ENCODE measurements around the gene DUSP22.

The DUSP22 gene

DNA sequence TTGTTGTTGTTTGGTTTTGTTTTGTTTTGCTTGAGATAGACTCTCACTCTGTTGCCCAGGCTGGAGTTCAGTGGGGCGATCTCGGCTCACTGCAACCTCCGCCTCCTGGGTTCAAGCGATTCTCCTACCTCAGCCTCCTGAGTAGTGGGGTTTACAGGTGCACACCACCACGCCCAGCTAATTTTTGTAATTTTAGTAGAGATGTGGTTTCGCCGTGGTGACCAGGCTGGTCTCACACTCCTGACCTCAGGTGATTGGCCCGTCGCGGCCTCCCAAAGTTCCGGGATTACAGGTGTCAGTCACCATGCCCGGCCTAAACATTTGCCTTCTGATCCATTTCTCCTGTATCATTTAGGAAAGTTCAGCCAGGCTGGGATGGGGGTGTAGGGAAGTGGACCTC lies 17.7 kb downstream of the DUSP22 start:
- H3K27me3 ChIP-seq (replicated peaks; ENCODE audit: control insufficient read depth, insufficient read depth, low read length), result no peaks in the 10 kb centered on the region
- TF ChIP-seq, protein P1, sequence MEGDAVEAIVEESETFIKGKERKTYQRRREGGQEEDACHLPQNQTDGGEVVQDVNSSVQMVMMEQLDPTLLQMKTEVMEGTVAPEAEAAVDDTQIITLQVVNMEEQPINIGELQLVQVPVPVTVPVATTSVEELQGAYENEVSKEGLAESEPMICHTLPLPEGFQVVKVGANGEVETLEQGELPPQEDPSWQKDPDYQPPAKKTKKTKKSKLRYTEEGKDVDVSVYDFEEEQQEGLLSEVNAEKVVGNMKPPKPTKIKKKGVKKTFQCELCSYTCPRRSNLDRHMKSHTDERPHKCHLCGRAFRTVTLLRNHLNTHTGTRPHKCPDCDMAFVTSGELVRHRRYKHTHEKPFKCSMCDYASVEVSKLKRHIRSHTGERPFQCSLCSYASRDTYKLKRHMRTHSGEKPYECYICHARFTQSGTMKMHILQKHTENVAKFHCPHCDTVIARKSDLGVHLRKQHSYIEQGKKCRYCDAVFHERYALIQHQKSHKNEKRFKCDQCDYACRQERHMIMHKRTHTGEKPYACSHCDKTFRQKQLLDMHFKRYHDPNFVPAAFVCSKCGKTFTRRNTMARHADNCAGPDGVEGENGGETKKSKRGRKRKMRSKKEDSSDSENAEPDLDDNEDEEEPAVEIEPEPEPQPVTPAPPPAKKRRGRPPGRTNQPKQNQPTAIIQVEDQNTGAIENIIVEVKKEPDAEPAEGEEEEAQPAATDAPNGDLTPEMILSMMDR (IDR thresholded peaks at IDR 0.05; ENCODE audit: insufficient read depth, low read length, poor library complexity, severe bottlenecking), result no peak
- peaks cover 8% of the 10 kb centered on the region for H3K36me3 ChIP-seq (ENCODE audit: control insufficient read depth, insufficient read depth, low read length)
- DNase-seq (ENCODE audit: extremely low read depth, insufficient read length), result no peak
- no peak overlapping the region for H3K4me3 ChIP-seq (replicated peaks; ENCODE audit: low read depth, low read length)

DNA sequence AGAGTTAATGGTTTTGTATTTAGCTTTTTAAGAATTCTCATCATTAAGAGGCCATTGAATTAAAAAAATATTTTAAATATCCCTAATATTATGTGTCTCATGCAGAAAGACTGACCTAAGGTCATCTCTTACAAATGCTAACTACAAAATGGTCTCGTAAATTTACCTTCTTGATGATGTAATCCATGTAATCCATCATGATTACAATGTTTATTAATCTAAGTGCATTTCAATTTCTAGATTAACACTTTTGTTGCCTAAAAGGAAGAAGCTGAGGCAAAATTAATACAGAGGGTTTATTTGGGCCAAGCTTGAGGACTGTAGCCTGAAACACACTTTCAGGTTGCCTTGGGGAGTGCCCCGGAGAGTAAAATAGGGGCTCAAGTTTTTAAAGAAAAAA lies 18.4 kb downstream of the DUSP22 start:
- DNase-seq (ENCODE audit: extremely low read depth, insufficient read length), result no peak

DNA sequence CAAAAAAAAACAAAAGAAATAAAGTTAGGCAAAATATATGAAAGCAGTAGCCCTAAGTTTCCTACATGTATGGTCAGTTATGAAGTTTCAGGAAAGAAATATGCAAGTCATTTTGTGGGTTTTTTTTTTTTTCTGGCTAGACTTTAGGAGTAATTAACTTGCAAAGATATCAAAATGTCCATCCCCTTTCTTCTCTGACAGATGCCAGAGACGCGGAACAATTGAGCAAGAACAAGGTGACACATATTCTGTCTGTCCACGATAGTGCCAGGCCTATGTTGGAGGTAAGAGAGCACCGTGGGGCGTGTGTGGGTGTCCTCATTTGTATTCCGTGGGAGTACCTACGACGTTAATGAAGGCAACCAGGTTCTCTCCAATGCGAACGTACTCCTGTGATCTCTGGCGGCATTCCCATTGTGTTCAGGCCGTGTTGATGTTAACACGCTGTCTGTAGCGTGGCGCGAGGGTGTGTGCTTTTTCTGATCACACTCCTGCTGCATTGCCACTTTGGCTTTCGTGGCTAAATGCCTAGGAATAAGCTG lies 19.5 kb downstream of the DUSP22 start:
- no peak for DNase-seq (ENCODE audit: extremely low read depth, insufficient read length)
- H3K36me3 ChIP-seq (ENCODE audit: control insufficient read depth, insufficient read depth, low read length), result peaks cover 6% of the 10 kb centered on the region
- no peaks in the 10 kb centered on the region for H3K27me3 ChIP-seq (replicated peaks; ENCODE audit: control insufficient read depth, insufficient read depth, low read length)
- TF ChIP-seq, protein P1 (IDR thresholded peaks at IDR 0.05; ENCODE audit: insufficient read depth, low read length, poor library complexity, severe bottlenecking), result no peak
- H3K4me3 ChIP-seq (replicated peaks; ENCODE audit: low read depth, low read length), result no peak overlapping the region

More for the DNA sequence above, 18.4 kb downstream of the DUSP22 start:
- Histone ChIP-seq H3K27me3 (replicated peaks; ENCODE audit: control insufficient read depth, insufficient read depth, low read length) (no peaks in the 10 kb centered on the region), H3K4me3 (replicated peaks; ENCODE audit: low read depth, low read length) (no peak overlapping the region), H3K36me3 (ENCODE audit: control insufficient read depth, insufficient read depth, low read length) (peaks cover 8% of the 10 kb centered on the region)
- TF ChIP-seq, protein P1 (IDR thresholded peaks at IDR 0.05; ENCODE audit: insufficient read depth, low read length, poor library complexity, severe bottlenecking), result no peak

DNA sequence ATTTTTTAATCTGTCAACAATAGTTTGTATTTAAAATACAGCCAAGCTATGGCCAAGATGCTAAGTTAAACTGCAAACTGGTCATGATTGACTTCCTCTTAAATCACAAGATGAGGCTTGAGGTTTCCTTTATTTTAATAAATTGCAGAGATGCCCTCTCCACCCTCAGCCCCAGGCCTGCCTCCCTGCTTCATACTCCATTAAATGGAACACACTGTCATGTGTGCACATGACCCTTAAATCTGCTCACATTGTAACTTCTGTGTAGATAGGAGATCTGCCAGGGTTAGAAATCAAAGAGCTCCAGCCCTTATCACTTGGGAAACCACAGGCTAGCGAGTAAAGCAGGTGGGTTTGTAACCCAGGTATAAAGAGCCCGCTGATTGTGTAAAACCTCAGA lies 20.8 kb downstream of the DUSP22 start:
- no peaks in the 10 kb centered on the region for H3K27me3 ChIP-seq (replicated peaks; ENCODE audit: control insufficient read depth, insufficient read depth, low read length)
- no peak overlapping the region for H3K4me3 ChIP-seq (replicated peaks; ENCODE audit: low read depth, low read length)
- no peak for DNase-seq (ENCODE audit: extremely low read depth, insufficient read length)
- TF ChIP-seq, protein P1 (IDR thresholded peaks at IDR 0.05; ENCODE audit: insufficient read depth, low read length, poor library complexity, severe bottlenecking), result no peak
- H3K36me3 ChIP-seq (ENCODE audit: control insufficient read depth, insufficient read depth, low read length), result peaks cover 3% of the 10 kb centered on the region

DNA sequence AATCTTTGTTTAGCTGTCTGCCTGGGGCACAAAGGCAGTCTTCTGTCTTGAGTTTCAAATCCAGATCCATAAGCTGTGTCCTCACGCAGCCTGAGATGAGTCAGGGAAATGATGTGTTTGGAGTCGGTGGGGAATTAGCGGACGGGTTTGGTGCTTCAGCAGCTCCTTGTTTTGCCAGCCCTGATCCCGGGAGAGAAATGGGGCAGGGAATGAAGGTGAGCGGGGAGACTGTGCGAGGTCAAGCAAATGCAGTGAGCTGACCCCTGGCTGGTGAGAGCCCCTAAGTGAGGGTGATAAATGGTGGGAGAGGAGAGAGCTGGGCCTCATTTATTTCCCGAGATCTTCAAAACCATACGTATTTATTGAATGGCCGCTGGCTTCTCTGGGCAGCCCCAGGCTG lies 21.6 kb downstream of the DUSP22 start:
- Histone ChIP-seq H3K4me3 (replicated peaks; ENCODE audit: low read depth, low read length) (no peak overlapping the region), H3K36me3 (ENCODE audit: control insufficient read depth, insufficient read depth, low read length) (peaks cover 1% of the 10 kb centered on the region), H3K27me3 (replicated peaks; ENCODE audit: control insufficient read depth, insufficient read depth, low read length) (no peaks in the 10 kb centered on the region)
- TF ChIP-seq, protein P1 (IDR thresholded peaks at IDR 0.05; ENCODE audit: insufficient read depth, low read length, poor library complexity, severe bottlenecking), result no peak
- no peak for DNase-seq (ENCODE audit: extremely low read depth, insufficient read length)

DNA sequence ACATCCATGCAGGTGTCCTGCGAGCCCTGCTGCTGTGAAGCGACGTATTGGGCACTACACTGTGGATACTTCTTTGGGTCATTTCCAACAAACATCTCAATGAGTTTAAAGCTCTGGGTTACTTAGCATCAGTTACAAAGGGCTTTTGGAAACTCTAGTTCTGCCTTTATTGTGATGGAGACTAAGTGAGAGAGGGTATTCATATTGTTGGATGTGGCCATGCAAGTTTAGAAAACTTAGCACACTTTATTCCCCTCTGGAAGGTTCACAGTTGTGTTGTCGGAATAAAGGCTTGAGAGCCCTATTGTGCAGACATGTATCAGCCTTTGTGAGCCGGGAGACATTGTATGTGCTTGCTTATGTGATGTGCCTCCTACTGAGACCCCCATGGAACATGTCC lies 22.1 kb downstream of the DUSP22 start:
- H3K36me3 ChIP-seq (ENCODE audit: control insufficient read depth, insufficient read depth, low read length), result peaks cover 1% of the 10 kb centered on the region
- H3K4me3 ChIP-seq (replicated peaks; ENCODE audit: low read depth, low read length), result no peak overlapping the region
- TF ChIP-seq, protein P1 (IDR thresholded peaks at IDR 0.05; ENCODE audit: insufficient read depth, low read length, poor library complexity, severe bottlenecking), result no peak
- no peak for DNase-seq (ENCODE audit: extremely low read depth, insufficient read length)
- no peaks in the 10 kb centered on the region for H3K27me3 ChIP-seq (replicated peaks; ENCODE audit: control insufficient read depth, insufficient read depth, low read length)
